Measurements from ENCODE around the gene GLB1L2. TPM values are rescaled to one million over a fixed set of nuclear protein-coding genes. Genes with fewer than 3 reads are reported as not detected.

Gene GLB1L2
- total RNA-seq, 1 donor from 2014 or later, result 1.8 TPM

DNA sequence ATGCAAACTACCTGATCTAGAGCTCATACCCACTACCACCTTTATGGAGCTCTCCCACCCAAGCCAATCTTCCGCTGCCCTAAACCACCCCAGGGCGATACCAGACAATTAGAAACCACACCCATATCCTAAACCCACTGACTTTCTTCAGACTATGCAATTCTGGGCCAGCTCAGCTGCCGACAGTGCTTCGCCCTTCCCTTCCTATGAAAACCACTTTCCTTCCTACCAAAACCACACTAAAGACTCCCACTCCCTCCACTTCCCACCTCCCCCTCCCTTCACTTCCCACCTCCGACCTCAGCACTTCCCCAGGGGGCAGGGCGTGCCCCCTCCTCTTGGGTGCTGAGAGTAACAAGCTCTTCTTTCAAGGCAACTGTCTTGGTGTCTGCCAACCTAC, 55.2 kb downstream of the GLB1L2 start:
- DNase-seq, result no peak

- no peak for DNase-seq
Observed at GRCh38 chr11:134387501-134387900, 55.7 kb downstream of the GLB1L2 start.

GRCh38 chr11:134388590-134388989, 56.8 kb downstream of the GLB1L2 start:
- no peak for DNase-seq

DNA sequence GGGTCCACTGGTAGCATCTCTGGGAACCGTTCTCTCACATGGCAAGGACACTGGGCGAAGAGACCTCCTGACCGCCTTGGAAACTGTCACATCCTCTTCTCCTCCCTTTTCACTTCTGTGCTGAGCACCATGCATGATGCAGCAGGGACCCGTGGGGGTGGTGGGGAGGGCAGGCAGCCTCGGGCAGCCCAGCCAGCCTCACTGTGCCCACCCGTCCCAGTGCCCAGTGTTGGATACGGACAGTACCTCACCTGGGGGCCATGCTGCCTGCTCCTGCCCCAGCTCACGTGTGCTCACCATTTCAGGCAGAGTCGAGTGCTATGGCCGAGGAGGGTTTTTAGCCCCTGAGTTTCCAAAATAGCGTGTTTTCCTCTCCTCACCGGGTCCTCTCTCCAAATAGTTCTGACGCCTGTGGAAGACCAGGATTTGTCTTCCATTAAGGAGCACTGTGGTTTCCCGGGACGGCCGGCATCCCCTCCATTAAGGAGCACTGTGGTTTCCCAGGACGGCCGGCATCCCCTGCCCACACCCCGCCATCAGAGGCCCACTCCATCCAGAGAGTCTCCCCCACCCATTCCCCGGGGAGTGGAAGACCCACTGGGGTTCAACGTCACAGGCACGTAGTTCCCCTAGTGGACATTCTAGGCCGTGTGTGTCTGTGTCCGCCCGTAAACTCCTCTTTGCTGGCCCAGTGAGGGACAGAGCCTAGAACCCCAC, 57.8 kb downstream of the GLB1L2 start:
- no peak for DNase-seq

DNA sequence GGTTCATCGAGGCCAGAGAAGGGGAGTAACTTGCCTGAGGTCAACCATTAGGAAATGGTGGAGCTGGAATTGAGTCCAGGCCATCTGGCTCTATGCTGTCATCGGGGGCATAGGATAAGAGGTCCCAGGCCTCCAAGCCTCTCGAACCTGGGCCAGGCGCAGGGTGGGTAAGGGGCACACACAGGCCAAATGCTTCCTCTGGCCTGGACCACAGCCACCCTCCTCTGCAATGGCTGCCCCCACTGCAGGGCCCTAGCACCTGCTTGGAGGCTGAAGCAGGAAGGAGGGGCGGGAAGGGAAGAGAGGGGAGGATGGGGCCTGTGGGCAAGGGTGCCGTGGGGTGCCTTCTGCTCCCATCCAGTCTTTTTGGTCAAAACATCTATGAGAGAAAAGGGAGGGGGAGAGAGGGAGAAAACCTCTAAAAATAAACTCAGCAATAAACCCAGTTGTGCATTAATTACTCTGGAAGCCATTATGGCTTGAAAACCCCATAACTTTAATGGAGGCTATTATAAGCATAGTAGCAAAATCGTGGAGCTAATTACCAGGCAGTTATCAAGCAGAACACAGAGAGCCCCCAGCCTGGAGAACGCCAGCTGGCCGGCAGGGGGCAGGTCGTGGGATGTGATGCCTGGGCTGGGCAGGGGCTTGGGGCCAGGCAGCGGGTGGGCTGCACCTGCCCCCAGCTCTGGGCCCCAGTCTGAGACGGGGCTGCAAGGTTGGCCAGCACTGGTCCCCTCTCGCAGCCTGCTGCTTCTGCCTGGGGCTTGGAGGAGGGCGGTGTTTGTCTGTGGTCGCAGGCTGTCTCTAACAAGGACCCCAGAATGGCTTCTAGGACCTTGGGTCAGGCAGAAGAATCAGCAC, 59.1 kb downstream of the GLB1L2 start:
- no peak for DNase-seq

- DNase-seq, result no peak
Observed at GRCh38 chr11:134391656-134392055, 59.9 kb downstream of the GLB1L2 start.

DNA sequence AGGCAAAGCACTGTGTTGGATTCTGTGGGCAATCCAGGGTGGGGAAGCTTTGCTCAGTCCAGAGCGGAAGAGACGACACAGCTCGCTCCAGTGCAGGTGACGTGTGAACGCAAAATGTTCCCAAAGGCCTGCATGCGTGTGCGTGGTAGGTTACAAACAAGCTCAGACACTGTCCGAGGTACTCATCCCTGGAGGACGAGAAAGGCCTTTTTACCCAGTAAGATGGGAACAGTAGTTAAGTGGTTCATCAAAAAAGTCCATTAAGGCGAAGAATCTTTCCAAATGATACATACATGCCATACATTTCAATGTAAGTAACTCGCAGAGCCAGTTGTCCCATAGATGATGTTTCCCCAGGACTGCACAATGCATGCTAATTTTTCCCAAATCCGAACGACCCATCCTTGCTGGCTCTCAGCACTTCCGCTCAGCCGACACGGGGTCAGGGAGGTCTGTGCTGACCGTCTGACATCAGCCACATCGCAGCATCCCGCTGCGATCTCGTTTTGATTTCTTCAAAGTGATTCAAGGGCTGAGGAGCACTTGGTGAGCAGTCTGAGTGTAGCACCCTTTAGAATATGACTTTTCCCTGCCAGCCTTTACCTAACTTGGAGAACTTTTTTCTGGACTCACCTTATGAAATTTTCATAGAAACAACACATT, 61.3 kb downstream of the GLB1L2 start:
- DNase-seq, result no peak

- peak; percentile 33 for DNase-seq
Observed at GRCh38 chr11:134393638-134394037, 61.9 kb downstream of the GLB1L2 start.

DNA sequence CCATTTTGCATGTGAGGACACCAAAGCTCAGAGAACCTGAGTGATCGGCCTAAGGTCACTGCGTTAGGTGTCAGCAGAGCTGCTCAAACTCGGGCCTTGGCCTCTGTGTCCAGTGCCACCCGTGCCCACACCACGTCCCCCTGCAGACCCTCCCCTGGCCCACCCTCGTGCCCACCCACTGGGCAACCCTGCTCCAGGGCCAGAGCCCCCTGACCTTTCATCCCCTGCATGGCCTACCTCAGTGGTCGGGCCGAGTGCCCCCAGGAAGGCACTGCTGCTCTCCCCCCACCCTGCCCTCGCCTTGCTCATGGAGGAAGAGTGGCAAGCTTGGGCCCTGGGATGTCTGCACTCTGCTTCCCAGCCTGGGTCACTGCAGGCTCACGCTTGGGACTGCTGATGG, 62.5 kb downstream of the GLB1L2 start:
- no peak for DNase-seq

DNA sequence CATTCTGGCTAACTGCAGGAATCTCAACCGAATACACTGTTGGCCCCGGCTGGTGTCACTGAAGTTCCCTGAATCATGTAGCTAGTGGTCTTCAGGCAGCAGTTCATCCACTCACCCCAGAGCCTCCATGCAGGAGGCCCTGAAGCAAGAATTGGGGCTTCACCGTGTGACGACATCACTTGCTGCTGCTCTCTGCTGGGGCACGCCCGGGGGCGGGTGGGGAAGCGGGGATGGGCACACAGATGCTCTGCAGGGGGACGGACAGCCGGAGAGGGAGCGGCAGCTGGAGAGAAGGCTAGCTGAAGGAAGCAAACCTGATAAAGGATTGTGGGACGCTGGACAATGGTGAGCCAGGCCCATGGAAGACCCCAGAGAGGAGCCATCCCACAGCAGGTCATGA, 63.2 kb downstream of the GLB1L2 start:
- no peak for DNase-seq

DNA sequence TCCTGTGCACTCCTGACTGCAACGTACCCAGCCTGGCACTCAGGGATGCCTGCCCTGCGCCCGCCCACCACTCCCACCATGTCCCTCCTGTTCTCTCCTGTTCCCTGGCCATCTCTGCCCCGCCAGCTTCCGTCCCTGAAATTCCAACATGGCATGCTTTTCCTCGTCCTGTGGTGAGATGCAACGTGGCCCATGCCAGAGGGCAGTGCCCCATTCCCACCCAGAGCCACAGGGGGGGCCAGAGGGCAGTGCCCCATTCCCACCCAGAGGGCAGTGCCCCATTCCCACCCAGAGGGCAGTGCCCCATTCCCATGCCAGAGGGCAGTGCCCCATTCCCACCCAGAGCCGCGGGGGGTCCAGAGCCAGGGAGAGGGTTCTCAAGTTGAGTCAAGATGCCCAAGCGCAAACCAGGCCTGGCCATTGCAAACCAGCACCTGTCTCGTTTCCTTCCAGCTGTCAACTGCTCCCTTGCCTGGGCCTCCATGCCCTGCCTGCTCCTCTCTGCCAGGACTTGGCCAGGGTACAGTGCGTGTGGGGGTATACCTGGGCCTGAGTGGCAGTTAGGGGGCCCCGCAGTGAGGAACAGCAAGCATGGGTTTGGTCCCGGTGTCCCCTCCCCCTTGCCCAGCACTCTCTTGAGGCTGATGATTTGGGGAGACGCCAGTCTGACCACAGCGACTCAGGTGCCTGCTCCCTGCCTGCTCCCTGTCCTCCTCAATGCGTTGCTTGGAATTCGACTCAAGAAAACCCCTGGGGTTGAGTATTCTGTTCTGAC, 65.7 kb downstream of the GLB1L2 start:
- no peak for DNase-seq

GRCh38 chr11:134398079-134398444, 66.3 kb downstream of the GLB1L2 start:
- no peak for DNase-seq

DNA sequence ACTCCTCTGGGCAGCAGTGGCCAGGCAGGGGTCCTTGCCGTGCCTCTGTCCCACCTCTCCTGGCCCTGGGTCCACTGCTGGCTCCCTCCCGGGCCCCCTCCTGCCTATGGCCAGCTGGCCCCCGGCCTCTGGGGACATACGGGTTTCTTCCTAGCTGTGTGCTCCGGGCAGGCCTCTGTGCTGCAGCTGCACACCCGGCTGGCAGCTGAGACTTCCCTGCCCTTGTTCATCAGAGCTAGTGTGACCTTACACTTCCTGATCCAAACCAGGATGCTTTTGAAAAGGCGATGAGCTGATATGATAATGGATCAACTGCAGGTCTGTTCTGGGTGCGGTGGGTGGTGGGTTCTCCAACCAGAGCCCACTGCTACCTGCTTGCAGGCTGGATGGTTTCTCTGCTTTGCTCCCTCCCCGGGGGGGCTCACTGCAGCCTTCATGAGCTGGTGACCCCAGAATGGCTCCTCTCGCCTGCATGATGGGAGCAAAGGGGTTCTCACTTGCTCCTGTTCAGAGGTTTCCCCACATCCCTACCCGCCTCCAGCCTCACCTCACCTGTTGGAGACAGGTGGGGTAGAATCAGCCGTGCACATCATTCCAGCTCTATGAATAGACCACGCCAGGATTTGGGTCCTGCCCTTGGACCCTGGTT, 67.0 kb downstream of the GLB1L2 start:
- no peak for DNase-seq

- no peak for DNase-seq
Observed at GRCh38 chr11:134399293-134399654, 67.5 kb downstream of the GLB1L2 start.

GRCh38 chr11:134399996-134400395, 68.2 kb downstream of the GLB1L2 start:
- no peak for DNase-seq

GRCh38 chr11:134401825-134402809, 70.3 kb downstream of the GLB1L2 start:
- no peak for DNase-seq

- DNase-seq, result no peak
Observed at GRCh38 chr11:134402910-134403309, 71.1 kb downstream of the GLB1L2 start.

DNA sequence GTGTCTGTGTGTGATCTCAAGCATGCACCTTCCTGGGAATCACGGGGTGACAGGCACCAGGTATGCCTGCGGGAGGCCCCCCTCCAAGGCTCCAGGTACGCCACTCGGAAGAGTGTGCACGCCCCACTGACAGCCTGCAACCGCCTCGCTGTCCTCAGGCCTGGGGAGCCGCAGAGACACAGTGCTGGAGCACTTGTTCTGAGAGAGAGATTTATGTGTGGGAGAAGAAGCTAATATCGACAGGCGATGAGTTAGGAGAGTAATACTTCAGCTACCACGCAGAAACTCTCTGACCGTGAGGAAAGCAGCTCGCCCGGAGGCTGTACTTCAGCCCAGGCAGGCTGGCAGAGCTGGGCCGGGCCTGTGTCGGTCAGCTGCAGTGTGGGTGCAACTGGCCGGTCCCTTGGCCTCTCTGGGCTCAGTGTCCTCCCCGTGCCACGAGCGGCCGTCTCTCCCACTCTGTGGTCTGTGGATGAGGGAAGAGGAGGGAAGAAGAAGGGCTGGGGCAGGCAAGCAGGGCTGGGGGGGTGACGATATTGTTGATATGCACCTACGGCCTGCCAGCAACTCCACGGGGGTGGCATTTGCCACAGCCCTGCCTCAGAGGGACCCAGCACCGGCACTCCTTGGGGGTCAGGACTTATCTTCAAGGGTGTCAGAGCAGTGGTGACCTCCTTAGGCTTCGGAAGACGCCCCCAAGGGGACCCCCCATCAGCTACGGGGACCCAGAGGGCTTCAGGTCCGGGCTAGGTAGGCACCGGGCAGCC, 73.0 kb downstream of the GLB1L2 start:
- DNase-seq, result no peak

- no peak for DNase-seq
Observed at GRCh38 chr11:134405436-134405835, 73.6 kb downstream of the GLB1L2 start.

GRCh38 chr11:134405841-134406240, 74.1 kb downstream of the GLB1L2 start:
- DNase-seq, result no peak
